Measurements from ENCODE around the gene DTNA. TPM values are rescaled to one million over a fixed set of nuclear protein-coding genes. Genes with fewer than 3 reads are reported as not detected.

Gene DTNA
- polyA plus RNA-seq, 1 donor from 2014 or later, result 53.9 TPM

DNA sequence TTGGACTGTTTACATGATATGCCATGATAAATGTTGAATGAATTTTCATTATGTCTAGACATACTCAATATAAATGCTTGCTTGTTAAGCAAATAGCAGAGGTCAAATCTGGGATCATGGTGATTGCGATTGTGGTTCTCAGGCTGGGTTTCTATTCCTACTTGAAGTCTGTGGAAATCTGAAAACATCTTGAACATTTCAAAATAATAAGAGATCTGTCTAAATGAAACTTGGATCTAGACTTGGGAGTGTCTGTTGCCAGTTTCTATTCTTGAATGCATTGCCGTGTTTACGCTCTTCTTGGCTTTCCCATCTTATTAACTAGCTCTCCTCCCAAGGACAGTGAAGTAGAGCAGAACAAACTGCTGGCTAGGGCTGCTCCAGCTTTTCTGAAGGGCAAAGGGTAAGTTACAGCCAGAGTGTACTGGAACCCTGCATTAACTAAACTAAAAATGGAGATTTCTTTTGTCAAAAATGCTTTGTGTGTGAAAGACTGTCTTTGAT is 127.7 kb downstream of the DTNA start:
- H3K27me3 ChIP-seq (ENCODE audit: insufficient read depth, low read depth, low read length), result no peaks in the 10 kb centered on the region
- H3K27ac ChIP-seq (ENCODE audit: low read length), result no peak overlapping the region
- no peak overlapping the region for H3K9ac ChIP-seq (ENCODE audit: low read length)
- H3K79me2 ChIP-seq (replicated peaks; ENCODE audit: insufficient read depth, low read length), result no peaks in the 10 kb centered on the region
- H4K20me1 ChIP-seq (ENCODE audit: insufficient read depth), result no peaks in the 10 kb centered on the region
- TF ChIP-seq, protein P1, sequence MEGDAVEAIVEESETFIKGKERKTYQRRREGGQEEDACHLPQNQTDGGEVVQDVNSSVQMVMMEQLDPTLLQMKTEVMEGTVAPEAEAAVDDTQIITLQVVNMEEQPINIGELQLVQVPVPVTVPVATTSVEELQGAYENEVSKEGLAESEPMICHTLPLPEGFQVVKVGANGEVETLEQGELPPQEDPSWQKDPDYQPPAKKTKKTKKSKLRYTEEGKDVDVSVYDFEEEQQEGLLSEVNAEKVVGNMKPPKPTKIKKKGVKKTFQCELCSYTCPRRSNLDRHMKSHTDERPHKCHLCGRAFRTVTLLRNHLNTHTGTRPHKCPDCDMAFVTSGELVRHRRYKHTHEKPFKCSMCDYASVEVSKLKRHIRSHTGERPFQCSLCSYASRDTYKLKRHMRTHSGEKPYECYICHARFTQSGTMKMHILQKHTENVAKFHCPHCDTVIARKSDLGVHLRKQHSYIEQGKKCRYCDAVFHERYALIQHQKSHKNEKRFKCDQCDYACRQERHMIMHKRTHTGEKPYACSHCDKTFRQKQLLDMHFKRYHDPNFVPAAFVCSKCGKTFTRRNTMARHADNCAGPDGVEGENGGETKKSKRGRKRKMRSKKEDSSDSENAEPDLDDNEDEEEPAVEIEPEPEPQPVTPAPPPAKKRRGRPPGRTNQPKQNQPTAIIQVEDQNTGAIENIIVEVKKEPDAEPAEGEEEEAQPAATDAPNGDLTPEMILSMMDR (IDR thresholded peaks at IDR 0.05; ENCODE audit: poor library complexity, severe bottlenecking), result no peak
- no peak for TF ChIP-seq EP300 (conservative IDR thresholded peaks at IDR 0.05; ENCODE audit: poor library complexity, severe bottlenecking)
- TF ChIP-seq, protein P2, sequence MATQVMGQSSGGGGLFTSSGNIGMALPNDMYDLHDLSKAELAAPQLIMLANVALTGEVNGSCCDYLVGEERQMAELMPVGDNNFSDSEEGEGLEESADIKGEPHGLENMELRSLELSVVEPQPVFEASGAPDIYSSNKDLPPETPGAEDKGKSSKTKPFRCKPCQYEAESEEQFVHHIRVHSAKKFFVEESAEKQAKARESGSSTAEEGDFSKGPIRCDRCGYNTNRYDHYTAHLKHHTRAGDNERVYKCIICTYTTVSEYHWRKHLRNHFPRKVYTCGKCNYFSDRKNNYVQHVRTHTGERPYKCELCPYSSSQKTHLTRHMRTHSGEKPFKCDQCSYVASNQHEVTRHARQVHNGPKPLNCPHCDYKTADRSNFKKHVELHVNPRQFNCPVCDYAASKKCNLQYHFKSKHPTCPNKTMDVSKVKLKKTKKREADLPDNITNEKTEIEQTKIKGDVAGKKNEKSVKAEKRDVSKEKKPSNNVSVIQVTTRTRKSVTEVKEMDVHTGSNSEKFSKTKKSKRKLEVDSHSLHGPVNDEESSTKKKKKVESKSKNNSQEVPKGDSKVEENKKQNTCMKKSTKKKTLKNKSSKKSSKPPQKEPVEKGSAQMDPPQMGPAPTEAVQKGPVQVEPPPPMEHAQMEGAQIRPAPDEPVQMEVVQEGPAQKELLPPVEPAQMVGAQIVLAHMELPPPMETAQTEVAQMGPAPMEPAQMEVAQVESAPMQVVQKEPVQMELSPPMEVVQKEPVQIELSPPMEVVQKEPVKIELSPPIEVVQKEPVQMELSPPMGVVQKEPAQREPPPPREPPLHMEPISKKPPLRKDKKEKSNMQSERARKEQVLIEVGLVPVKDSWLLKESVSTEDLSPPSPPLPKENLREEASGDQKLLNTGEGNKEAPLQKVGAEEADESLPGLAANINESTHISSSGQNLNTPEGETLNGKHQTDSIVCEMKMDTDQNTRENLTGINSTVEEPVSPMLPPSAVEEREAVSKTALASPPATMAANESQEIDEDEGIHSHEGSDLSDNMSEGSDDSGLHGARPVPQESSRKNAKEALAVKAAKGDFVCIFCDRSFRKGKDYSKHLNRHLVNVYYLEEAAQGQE (IDR thresholded peaks at IDR 0.05; ENCODE audit: borderline replicate concordance), result no peak
- no peaks in the 10 kb centered on the region for H3K9me2 ChIP-seq (ENCODE audit: insufficient read depth, low read length)
- H3F3A ChIP-seq (ENCODE audit: insufficient read depth, low read length, poor library complexity, severe bottlenecking), result no peaks in the 10 kb centered on the region
- no peak overlapping the region for H3K4me2 ChIP-seq (ENCODE audit: low read length)
- no peaks in the 10 kb centered on the region for H3K9me3 ChIP-seq (ENCODE audit: low read length)
- H3K36me3 ChIP-seq (ENCODE audit: insufficient read depth, low read length), result no peaks in the 10 kb centered on the region
- H3K4me3 ChIP-seq (ENCODE audit: low read length), result no peak overlapping the region
- no peak overlapping the region for H2AFZ ChIP-seq (ENCODE audit: low read depth, low read length)

DNA sequence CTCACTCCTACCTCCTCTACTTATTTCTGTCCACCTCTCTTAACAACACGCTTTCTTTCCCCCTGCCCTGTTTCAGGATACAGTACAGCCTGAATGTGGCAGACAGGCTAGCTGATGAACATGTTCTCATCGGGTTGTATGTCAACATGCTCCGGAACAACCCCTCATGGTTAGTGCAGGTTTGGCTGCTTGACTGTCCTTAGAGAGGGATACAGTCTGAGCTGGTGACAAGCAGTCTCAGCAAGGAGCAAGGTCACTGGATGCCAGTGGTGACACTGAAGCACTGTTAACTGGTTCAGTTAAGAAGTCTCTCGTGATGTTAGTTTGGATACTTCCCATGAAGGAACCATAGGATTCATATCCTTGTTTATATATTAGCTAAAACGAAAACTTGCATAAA is 128.6 kb downstream of the DTNA start:
- no peaks in the 10 kb centered on the region for H3K9me3 ChIP-seq (ENCODE audit: low read length)
- no peak overlapping the region for H3K27ac ChIP-seq (ENCODE audit: low read length)
- H3K4me2 ChIP-seq (ENCODE audit: low read length), result no peak overlapping the region
- no peaks in the 10 kb centered on the region for H3F3A ChIP-seq (ENCODE audit: insufficient read depth, low read length, poor library complexity, severe bottlenecking)
- no peak overlapping the region for H3K9ac ChIP-seq (ENCODE audit: low read length)
- no peaks in the 10 kb centered on the region for H3K36me3 ChIP-seq (ENCODE audit: insufficient read depth, low read length)
- no peaks in the 10 kb centered on the region for H3K27me3 ChIP-seq (ENCODE audit: insufficient read depth, low read depth, low read length)
- no peaks in the 10 kb centered on the region for H3K79me2 ChIP-seq (replicated peaks; ENCODE audit: insufficient read depth, low read length)
- TF ChIP-seq TAF1 (IDR thresholded peaks at IDR 0.05; ENCODE audit: low read depth), result no peak
- no peak for TF ChIP-seq EP300 (conservative IDR thresholded peaks at IDR 0.05; ENCODE audit: poor library complexity, severe bottlenecking)
- TF ChIP-seq POLR2AphosphoS5 (IDR thresholded peaks at IDR 0.05), result no peak
- no peak for TF ChIP-seq MXI1 (conservative IDR thresholded peaks at IDR 0.05; ENCODE audit: poor library complexity, severe bottlenecking)
- no peaks in the 10 kb centered on the region for H3K9me2 ChIP-seq (ENCODE audit: insufficient read depth, low read length)
- H3K4me3 ChIP-seq (ENCODE audit: low read length), result no peak overlapping the region
- H4K20me1 ChIP-seq (ENCODE audit: insufficient read depth), result no peaks in the 10 kb centered on the region
- no peak overlapping the region for H2AFZ ChIP-seq (ENCODE audit: low read depth, low read length)

DNA sequence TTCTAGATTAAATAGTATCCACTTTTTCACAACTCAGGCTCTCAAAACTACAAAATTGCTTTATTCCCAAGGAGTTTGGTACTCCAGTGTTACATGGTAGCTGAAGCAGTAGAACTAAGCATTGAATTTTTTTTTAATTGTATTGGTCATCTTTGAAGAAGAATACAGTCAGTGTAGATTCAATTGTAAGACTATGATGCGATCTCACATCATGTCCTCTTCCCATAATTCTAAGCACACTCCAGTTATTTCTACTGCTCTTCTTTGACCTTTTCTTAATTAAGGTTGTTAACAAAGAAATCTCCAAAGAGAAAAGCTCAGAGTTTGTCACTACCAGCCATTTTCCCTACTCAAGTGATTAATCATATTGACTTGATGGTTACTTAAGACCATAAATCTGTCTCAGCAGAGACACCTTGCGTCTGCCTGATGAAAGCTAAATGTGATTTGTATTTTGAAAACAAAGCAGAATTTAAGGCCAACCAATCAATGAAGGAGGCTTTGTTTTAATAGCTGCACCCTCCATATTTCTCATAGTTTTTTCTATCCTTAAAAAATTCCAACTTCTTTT is 130.2 kb downstream of the DTNA start:
- Histone ChIP-seq H3K27me3 (ENCODE audit: insufficient read depth, low read depth, low read length) (no peaks in the 10 kb centered on the region), H2AFZ (ENCODE audit: low read depth, low read length) (no peak overlapping the region), H3K9me3 (ENCODE audit: low read length) (no peaks in the 10 kb centered on the region), H3K36me3 (ENCODE audit: insufficient read depth, low read length) (no peaks in the 10 kb centered on the region), H4K20me1 (ENCODE audit: insufficient read depth) (no peaks in the 10 kb centered on the region), H3K4me3 (ENCODE audit: low read length) (no peak overlapping the region), H3K27ac (ENCODE audit: low read length) (no peak overlapping the region), H3K4me2 (ENCODE audit: low read length) (no peak overlapping the region), H3F3A (ENCODE audit: insufficient read depth, low read length, poor library complexity, severe bottlenecking) (no peaks in the 10 kb centered on the region), H3K9ac (ENCODE audit: low read length) (no peak overlapping the region), H3K9me2 (ENCODE audit: insufficient read depth, low read length) (no peaks in the 10 kb centered on the region), H3K79me2 (replicated peaks; ENCODE audit: insufficient read depth, low read length) (no peaks in the 10 kb centered on the region)
- TF ChIP-seq TAF1 (IDR thresholded peaks at IDR 0.05; ENCODE audit: low read depth) (no peak), EZH2 (IDR thresholded peaks at IDR 0.05; ENCODE audit: borderline replicate concordance, insufficient read depth, low read length, poor library complexity, severe bottlenecking) (no peak), EP300 (conservative IDR thresholded peaks at IDR 0.05; ENCODE audit: poor library complexity, severe bottlenecking) (no peak), MXI1 (conservative IDR thresholded peaks at IDR 0.05; ENCODE audit: poor library complexity, severe bottlenecking) (no peak), RAD21 (conservative IDR thresholded peaks at IDR 0.05) (no peak), POLR2AphosphoS5 (IDR thresholded peaks at IDR 0.05) (no peak), SMC3 (conservative IDR thresholded peaks at IDR 0.05; ENCODE audit: poor library complexity) (no peak)
- TF ChIP-seq, protein P1 (IDR thresholded peaks at IDR 0.05; ENCODE audit: poor library complexity, severe bottlenecking), result no peak
- TF ChIP-seq, protein P2 (IDR thresholded peaks at IDR 0.05; ENCODE audit: borderline replicate concordance), result no peak
